ENCODE data around the gene DNAI2. TPM values are rescaled to one million over a fixed set of nuclear protein-coding genes. Genes with fewer than 3 reads are reported as not detected.

Gene DNAI2
- total RNA-seq, 1 donor from 2014 or later: not detected

GRCh38 chr17:74245145-74245831 is 28.7 kb upstream of the DNAI2 start:
- peaks cover 4% of the 10 kb centered on the region for H3K27me3 Mint-ChIP-seq (ENCODE audit: low read depth)
- peak; percentile 33 for TF ChIP-seq CTCF (IDR thresholded peaks at IDR 0.05)
- DNase-seq (ENCODE audit: low spot score): no peak
- H3K4me3 Mint-ChIP-seq (ENCODE audit: unreplicated experiment): no peak overlapping the region
- H3K4me1 Mint-ChIP-seq (ENCODE audit: low read depth): peaks cover 9% of the 10 kb centered on the region
- no peak overlapping the region for H3K27ac Mint-ChIP-seq (ENCODE audit: unreplicated experiment)
- H3K9me3 Mint-ChIP-seq (ENCODE audit: low read depth): no peaks in the 10 kb centered on the region
- no peaks in the 10 kb centered on the region for H3K36me3 Mint-ChIP-seq (ENCODE audit: low read depth)

- Mint-ChIP-seq H3K27ac (ENCODE audit: unreplicated experiment) (no peak overlapping the region), H3K36me3 (ENCODE audit: low read depth) (no peaks in the 10 kb centered on the region), H3K9me3 (ENCODE audit: low read depth) (no peaks in the 10 kb centered on the region), H3K4me3 (ENCODE audit: unreplicated experiment) (no peak overlapping the region), H3K4me1 (ENCODE audit: low read depth) (peaks cover 4% of the 10 kb centered on the region), H3K27me3 (ENCODE audit: low read depth) (peaks cover 4% of the 10 kb centered on the region)
- DNase-seq (ENCODE audit: low spot score): no peak
- TF ChIP-seq CTCF (IDR thresholded peaks at IDR 0.05): no peak
Measured at GRCh38 chr17:74245871-74246270, 28.2 kb upstream of the DNAI2 start.

GRCh38 chr17:74249590-74250270 is 24.3 kb upstream of the DNAI2 start:
- no peak for TF ChIP-seq CTCF (IDR thresholded peaks at IDR 0.05)
- H3K27me3 Mint-ChIP-seq (ENCODE audit: low read depth): peaks cover 4% of the 10 kb centered on the region
- no peaks in the 10 kb centered on the region for H3K9me3 Mint-ChIP-seq (ENCODE audit: low read depth)
- peaks cover 2% of the 10 kb centered on the region for H3K4me1 Mint-ChIP-seq (ENCODE audit: low read depth)
- no peaks in the 10 kb centered on the region for H3K36me3 Mint-ChIP-seq (ENCODE audit: low read depth)
- H3K4me3 Mint-ChIP-seq (ENCODE audit: unreplicated experiment): no peak overlapping the region
- no peak overlapping the region for H3K27ac Mint-ChIP-seq (ENCODE audit: unreplicated experiment)
- DNase-seq (ENCODE audit: low spot score): no peak

- DNase-seq (ENCODE audit: low spot score): no peak
- Mint-ChIP-seq H3K9me3 (ENCODE audit: low read depth) (no peaks in the 10 kb centered on the region), H3K27ac (ENCODE audit: unreplicated experiment) (no peak overlapping the region), H3K4me3 (ENCODE audit: unreplicated experiment) (no peak overlapping the region), H3K36me3 (ENCODE audit: low read depth) (no peaks in the 10 kb centered on the region), H3K27me3 (ENCODE audit: low read depth) (peaks cover 4% of the 10 kb centered on the region), H3K4me1 (ENCODE audit: low read depth) (peaks cover 1% of the 10 kb centered on the region)
- TF ChIP-seq CTCF (IDR thresholded peaks at IDR 0.05): no peak
Measured at GRCh38 chr17:74250324-74250995, 23.6 kb upstream of the DNAI2 start.

GRCh38 chr17:74251051-74251450 is 23.0 kb upstream of the DNAI2 start:
- no peak for DNase-seq (ENCODE audit: low spot score)
- H3K4me3 Mint-ChIP-seq (ENCODE audit: unreplicated experiment): no peak overlapping the region
- no peak overlapping the region for H3K27ac Mint-ChIP-seq (ENCODE audit: unreplicated experiment)
- no peak for TF ChIP-seq CTCF (IDR thresholded peaks at IDR 0.05)
- peaks cover 4% of the 10 kb centered on the region for H3K27me3 Mint-ChIP-seq (ENCODE audit: low read depth)
- H3K36me3 Mint-ChIP-seq (ENCODE audit: low read depth): no peaks in the 10 kb centered on the region
- H3K4me1 Mint-ChIP-seq (ENCODE audit: low read depth): no peaks in the 10 kb centered on the region
- no peaks in the 10 kb centered on the region for H3K9me3 Mint-ChIP-seq (ENCODE audit: low read depth)

Data from chondrocyte (in vitro differentiated cells).